Kidney (tissue), 14 donors: ENCODE results near the gene SMG7. TPM values are rescaled to one million over a fixed set of nuclear protein-coding genes. Genes with fewer than 3 reads are reported as not detected.

Experiments
- DNase-seq, 5 donors: peaks; one replicate each; pipeline ENCODE4 v3.0.0-alpha.2; 2013 to 2020
- FAIRE-seq: peaks from 2 replicates; lab custom pipeline; 2012; peaks lifted over from hg19 to GRCh38; lab: Jason Lieb, UNC
- H3K27ac ChIP-seq, 2 donors: one replicate each; pipeline ENCODE4 v1.7.0; 2013; ENCODE audit warnings: low read depth in 2 of 2, low read length in 2 of 2, inconsistent platforms in 1 of 2
- H3K27me3 ChIP-seq: one replicate; pipeline ENCODE4 v1.7.1; 2013; ENCODE audit warnings: low read length, inconsistent platforms; ENCODE audit not compliant: control insufficient read depth, insufficient read depth
- H3K36me3 ChIP-seq, 3 donors: one replicate each; pipeline versions ENCODE4 v1.7.0 to v1.7.1; 2013; ENCODE audit warnings: low read length in 3 of 3, control low read depth in 1 of 3, inconsistent platforms in 1 of 3; ENCODE audit not compliant: insufficient read depth in 3 of 3, control insufficient read depth in 2 of 3
- H3K4me1 ChIP-seq, 3 donors: one replicate each; pipeline versions ENCODE4 v1.7.0 to v1.7.1; 2013; ENCODE audit warnings: low read length in 3 of 3, inconsistent platforms in 1 of 3, low read depth in 1 of 3; ENCODE audit not compliant: control insufficient read depth in 2 of 3, insufficient read depth in 2 of 3
- H3K4me3 ChIP-seq, 3 donors: one replicate each; pipeline versions ENCODE4 v1.7.0 to v1.8.1; 2013; ENCODE audit warnings: low read length in 3 of 3, control low read depth in 1 of 3, inconsistent platforms in 1 of 3
- H3K9ac ChIP-seq, 3 donors: one replicate each; pipeline versions ENCODE4 v1.7.0 to v1.7.1; 2013; ENCODE audit warnings: low read length in 3 of 3, control low read depth in 1 of 3, inconsistent platforms in 1 of 3
- H3K9me3 ChIP-seq, 3 donors: one replicate each; pipeline versions ENCODE4 v1.7.0 to v1.7.1; 2013; ENCODE audit warnings: low read length in 3 of 3, control low read depth in 1 of 3, inconsistent platforms in 1 of 3; ENCODE audit not compliant: control insufficient read depth in 2 of 3, insufficient read depth in 1 of 3
- CTCF ChIP-seq: IDR thresholded peaks from 3 replicates; pipeline ENCODE4 v1.5.1; 2012; ENCODE audit warnings: mild to moderate bottlenecking, moderate library complexity, borderline replicate concordance; ENCODE audit not compliant: insufficient read depth; ENCODE audit errors: extremely low read depth
- intact Hi-C: fragments of 100-400 bp; cut with DNase I; formaldehyde crosslinking; loops from one replicate; pipeline ENCODE4 v1.11.1; 2022
- polyA plus RNA-seq: library from polyadenylated mRNA; stranded (reverse); fragments of 350-450 nt; fragmentation: Illumina TruSeq; extraction: RNeasy Lipid Tissue Mini Kit (QIAGEN cat#74804); gene quantifications from one replicate; pipeline ENCODE4 v1.2.3, GENCODE V29; 2014; ENCODE audit warnings: low read depth, low replicate concordance; ENCODE audit not compliant: insufficient read depth
- total RNA-seq: library from RNA; stranded (reverse); fragmentation: NEBNext Ultra II Directional; extraction: Animal tissue kit (Norgen Biotek cat#: 25700); gene quantifications from one replicate; pipeline ENCODE4 v1.2.1, GENCODE V29; 2021
- donor health status: control.
- donor health status: control.
- donor health status: control.
- donor health status: control.
- donor health status: control.
- donor health status: DM: yes; HTN: yes; CAD: no.
- donor health status: Normal renal cell carcinoma (clear cell type).

The SMG7 gene
- total and polyA plus RNA-seq, 2 donors from 2014 or later: 15.4 to 56.3 TPM

- Histone ChIP-seq H3K36me3 (peaks cover 9 to 53% (median 38%) of the 10 kb centered on the region in 3 donors), H3K4me3 (no peak overlapping the region), H3K9me3 (no peaks in the 10 kb centered on the region), H3K27me3 (no peaks in the 10 kb centered on the region), H3K4me1 (peaks cover 0 to 17% (median 6%) of the 10 kb centered on the region in 3 donors), H3K9ac (no peak overlapping the region), H3K27ac (peak overlapping the region; percentile 1 to 65)
- TF ChIP-seq CTCF: peak; percentile 51
- DNase-seq (peak in 2 of 5 donors; percentile 70 to 83), FAIRE-seq (no peak)
- intact Hi-C loops: no loop called here
These were observed 71.4 kb downstream of the SMG7 start for GRCh38 chr1:183543619-183544204.

- H3K27me3 ChIP-seq: no peaks in the 10 kb centered on the region
- FAIRE-seq: no peak
- intact Hi-C loops: no loop called here
These were observed 72.4 kb downstream of the SMG7 start for GRCh38 chr1:183544598-183545297.

GRCh38 chr1:183546427-183546826, 74.1 kb downstream of the SMG7 start:
- Histone ChIP-seq H3K36me3 (peaks cover 12 to 55% (median 31%) of the 10 kb centered on the region in 3 donors), H3K4me1 (peaks cover 0 to 17% (median 6%) of the 10 kb centered on the region in 3 donors), H3K9ac (no peak overlapping the region), H3K9me3 (no peaks in the 10 kb centered on the region), H3K27me3 (no peaks in the 10 kb centered on the region), H3K27ac (no peak overlapping the region), H3K4me3 (peak overlapping the region in 1 of 3 donors; percentile 10)
- TF ChIP-seq CTCF: no peak
- FAIRE-seq (no peak), DNase-seq (no peak)
- intact Hi-C loops: no loop called here

More at GRCh38 chr1:183544598-183545297, 72.4 kb downstream of the SMG7 start:
- H3K9ac ChIP-seq: peak overlapping the region in 1 of 3 donors; percentile 1
- no peaks in the 10 kb centered on the region for H3K9me3 ChIP-seq
- peak overlapping the region in 1 of 3 donors; percentile 6 for H3K4me3 ChIP-seq
- no peak for TF ChIP-seq CTCF
- H3K4me1 ChIP-seq: peaks cover 0 to 17% (median 6%) of the 10 kb centered on the region in 3 donors
- H3K27ac ChIP-seq: peak overlapping the region; percentile 72 to 80
- DNase-seq: peak in 4 of 5 donors; percentile 52 to 84 (median 73)
- peaks cover 11 to 52% (median 36%) of the 10 kb centered on the region in 3 donors for H3K36me3 ChIP-seq
